WTC11 (cell line): ENCODE results near the gene SND1.

Experiments
- CBFB ChIP-seq: sonication (generic); formaldehyde crosslinking; IDR thresholded peaks from 2 replicates; pipeline ENCODE4 v1.8.1; 2022; ENCODE audit warnings: mild to moderate bottlenecking, low read depth, missing genetic modification reagents
- ESRRA ChIP-seq: sonication (generic); formaldehyde crosslinking; IDR thresholded peaks from 2 replicates; pipeline ENCODE4 v1.8.1; 2022; ENCODE audit warnings: mild to moderate bottlenecking, missing genetic modification reagents, borderline replicate concordance
- TF ChIP-seq, protein P1 (sequence below): sonication (generic); formaldehyde crosslinking; conservative IDR thresholded peaks from 2 replicates; pipeline ENCODE4 v1.8.1; 2022; ENCODE audit warnings: mild to moderate bottlenecking, missing genetic modification reagents
- TF ChIP-seq, protein P2 (sequence below): fragments of 200-600 bp; IDR thresholded peaks from 2 replicates; pipeline ENCODE4 v1.8.0; 2022; ENCODE audit warnings: antibody characterized with exemption
- TF ChIP-seq, protein P3 (sequence below): sonication (generic); formaldehyde crosslinking; IDR thresholded peaks from 2 replicates; pipeline ENCODE4 v1.8.1; 2023; ENCODE audit warnings: mild to moderate bottlenecking, missing genetic modification reagents, moderate library complexity
- TF ChIP-seq, protein P4 (sequence below): fragments of 250-450 bp; sonication (Bioruptor Pico); conservative IDR thresholded peaks from 2 replicates; pipeline ENCODE4 v1.9.0; 2021; ENCODE audit warnings: mild to moderate bottlenecking
- TF ChIP-seq, protein P5 (sequence below): sonication (generic); formaldehyde crosslinking; IDR thresholded peaks from 2 replicates; pipeline ENCODE4 v1.8.0; 2022; ENCODE audit warnings: missing genetic modification reagents
- TF ChIP-seq, protein P6 (sequence below): sonication (generic); formaldehyde crosslinking; IDR thresholded peaks from 2 replicates; pipeline ENCODE4 v1.8.1; 2022; ENCODE audit warnings: low read depth, mild to moderate bottlenecking, moderate library complexity, missing genetic modification reagents, borderline replicate concordance
- TF ChIP-seq, protein P7 (sequence below): sonication (generic); formaldehyde crosslinking; IDR thresholded peaks from 2 replicates; pipeline ENCODE4 v1.8.1; 2022; ENCODE audit warnings: missing genetic modification reagents, borderline replicate concordance

DNA sequence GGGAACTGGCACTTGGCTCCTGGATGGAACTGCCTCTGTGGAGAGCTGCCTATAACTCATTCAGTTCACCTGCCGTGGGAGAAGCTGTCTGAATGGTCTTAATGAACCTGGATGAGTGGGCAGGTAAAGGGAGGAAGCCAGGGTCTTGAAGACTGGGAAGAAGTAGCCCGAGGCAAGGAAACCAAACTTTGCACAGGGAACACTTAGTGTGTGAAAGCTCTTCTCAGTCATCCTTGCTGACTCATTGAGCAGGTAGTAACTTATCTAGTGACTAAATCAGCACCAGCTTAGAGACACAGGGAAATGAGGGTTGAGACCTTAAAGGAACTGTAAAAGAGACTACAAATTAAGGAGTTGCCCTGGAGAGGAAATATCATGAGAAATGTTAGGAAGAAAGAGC is 369.4 kb downstream of the SND1 start:
- TF ChIP-seq CBFB (no peak), ESRRA (CRISPR knock-in tag) (no peak)
- TF ChIP-seq, protein P1, sequence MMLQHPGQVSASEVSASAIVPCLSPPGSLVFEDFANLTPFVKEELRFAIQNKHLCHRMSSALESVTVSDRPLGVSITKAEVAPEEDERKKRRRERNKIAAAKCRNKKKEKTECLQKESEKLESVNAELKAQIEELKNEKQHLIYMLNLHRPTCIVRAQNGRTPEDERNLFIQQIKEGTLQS: no peak
- TF ChIP-seq, protein P2, sequence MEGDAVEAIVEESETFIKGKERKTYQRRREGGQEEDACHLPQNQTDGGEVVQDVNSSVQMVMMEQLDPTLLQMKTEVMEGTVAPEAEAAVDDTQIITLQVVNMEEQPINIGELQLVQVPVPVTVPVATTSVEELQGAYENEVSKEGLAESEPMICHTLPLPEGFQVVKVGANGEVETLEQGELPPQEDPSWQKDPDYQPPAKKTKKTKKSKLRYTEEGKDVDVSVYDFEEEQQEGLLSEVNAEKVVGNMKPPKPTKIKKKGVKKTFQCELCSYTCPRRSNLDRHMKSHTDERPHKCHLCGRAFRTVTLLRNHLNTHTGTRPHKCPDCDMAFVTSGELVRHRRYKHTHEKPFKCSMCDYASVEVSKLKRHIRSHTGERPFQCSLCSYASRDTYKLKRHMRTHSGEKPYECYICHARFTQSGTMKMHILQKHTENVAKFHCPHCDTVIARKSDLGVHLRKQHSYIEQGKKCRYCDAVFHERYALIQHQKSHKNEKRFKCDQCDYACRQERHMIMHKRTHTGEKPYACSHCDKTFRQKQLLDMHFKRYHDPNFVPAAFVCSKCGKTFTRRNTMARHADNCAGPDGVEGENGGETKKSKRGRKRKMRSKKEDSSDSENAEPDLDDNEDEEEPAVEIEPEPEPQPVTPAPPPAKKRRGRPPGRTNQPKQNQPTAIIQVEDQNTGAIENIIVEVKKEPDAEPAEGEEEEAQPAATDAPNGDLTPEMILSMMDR: no peak
- TF ChIP-seq, protein P3, sequence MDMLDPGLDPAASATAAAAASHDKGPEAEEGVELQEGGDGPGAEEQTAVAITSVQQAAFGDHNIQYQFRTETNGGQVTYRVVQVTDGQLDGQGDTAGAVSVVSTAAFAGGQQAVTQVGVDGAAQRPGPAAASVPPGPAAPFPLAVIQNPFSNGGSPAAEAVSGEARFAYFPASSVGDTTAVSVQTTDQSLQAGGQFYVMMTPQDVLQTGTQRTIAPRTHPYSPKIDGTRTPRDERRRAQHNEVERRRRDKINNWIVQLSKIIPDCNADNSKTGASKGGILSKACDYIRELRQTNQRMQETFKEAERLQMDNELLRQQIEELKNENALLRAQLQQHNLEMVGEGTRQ (CRISPR knock-in tag): no peak
- TF ChIP-seq, protein P4, sequence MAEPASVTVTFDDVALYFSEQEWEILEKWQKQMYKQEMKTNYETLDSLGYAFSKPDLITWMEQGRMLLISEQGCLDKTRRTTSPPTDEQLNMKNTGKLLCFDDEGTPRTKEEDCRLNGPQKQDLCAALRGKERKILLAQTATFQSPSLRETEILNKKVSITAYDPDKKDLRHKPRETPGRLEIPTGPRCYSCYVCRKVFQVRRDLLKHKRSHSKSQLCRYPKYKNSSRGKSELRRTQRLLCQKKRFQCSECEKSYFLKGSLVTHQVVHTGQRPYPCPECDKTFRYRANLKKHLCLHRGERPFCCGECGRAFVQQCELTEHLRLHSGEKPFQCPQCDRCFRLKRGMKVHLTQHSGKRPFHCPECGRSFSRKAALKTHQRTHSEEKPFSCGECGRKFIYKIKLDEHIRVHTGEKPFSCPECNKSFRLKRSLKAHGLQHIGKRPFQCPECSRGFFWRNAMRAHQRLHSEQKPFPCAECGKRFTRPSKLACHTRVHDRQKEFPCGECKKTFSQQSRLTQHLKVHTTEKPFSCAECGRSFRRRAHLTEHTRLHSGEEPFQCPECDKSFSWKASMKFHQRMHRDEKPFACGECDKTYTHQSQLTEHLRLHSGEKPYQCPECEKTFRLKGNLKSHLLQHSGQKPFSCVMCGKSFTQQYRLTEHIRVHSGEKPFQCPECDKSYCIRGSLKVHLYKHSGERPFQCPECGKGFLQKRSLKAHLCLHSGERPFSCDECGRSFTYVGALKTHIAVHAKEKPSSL: no peak
- TF ChIP-seq, protein P5, sequence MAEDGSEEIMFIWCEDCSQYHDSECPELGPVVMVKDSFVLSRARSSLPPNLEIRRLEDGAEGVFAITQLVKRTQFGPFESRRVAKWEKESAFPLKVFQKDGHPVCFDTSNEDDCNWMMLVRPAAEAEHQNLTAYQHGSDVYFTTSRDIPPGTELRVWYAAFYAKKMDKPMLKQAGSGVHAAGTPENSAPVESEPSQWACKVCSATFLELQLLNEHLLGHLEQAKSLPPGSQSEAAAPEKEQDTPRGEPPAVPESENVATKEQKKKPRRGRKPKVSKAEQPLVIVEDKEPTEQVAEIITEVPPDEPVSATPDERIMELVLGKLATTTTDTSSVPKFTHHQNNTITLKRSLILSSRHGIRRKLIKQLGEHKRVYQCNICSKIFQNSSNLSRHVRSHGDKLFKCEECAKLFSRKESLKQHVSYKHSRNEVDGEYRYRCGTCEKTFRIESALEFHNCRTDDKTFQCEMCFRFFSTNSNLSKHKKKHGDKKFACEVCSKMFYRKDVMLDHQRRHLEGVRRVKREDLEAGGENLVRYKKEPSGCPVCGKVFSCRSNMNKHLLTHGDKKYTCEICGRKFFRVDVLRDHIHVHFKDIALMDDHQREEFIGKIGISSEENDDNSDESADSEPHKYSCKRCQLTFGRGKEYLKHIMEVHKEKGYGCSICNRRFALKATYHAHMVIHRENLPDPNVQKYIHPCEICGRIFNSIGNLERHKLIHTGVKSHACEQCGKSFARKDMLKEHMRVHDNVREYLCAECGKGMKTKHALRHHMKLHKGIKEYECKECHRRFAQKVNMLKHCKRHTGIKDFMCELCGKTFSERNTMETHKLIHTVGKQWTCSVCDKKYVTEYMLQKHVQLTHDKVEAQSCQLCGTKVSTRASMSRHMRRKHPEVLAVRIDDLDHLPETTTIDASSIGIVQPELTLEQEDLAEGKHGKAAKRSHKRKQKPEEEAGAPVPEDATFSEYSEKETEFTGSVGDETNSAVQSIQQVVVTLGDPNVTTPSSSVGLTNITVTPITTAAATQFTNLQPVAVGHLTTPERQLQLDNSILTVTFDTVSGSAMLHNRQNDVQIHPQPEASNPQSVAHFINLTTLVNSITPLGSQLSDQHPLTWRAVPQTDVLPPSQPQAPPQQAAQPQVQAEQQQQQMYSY (CRISPR knock-in tag): no peak
- TF ChIP-seq, protein P6, sequence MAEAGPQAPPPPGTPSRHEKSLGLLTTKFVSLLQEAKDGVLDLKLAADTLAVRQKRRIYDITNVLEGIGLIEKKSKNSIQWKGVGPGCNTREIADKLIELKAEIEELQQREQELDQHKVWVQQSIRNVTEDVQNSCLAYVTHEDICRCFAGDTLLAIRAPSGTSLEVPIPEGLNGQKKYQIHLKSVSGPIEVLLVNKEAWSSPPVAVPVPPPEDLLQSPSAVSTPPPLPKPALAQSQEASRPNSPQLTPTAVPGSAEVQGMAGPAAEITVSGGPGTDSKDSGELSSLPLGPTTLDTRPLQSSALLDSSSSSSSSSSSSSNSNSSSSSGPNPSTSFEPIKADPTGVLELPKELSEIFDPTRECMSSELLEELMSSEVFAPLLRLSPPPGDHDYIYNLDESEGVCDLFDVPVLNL (CRISPR knock-in tag): no peak
- TF ChIP-seq, protein P7, sequence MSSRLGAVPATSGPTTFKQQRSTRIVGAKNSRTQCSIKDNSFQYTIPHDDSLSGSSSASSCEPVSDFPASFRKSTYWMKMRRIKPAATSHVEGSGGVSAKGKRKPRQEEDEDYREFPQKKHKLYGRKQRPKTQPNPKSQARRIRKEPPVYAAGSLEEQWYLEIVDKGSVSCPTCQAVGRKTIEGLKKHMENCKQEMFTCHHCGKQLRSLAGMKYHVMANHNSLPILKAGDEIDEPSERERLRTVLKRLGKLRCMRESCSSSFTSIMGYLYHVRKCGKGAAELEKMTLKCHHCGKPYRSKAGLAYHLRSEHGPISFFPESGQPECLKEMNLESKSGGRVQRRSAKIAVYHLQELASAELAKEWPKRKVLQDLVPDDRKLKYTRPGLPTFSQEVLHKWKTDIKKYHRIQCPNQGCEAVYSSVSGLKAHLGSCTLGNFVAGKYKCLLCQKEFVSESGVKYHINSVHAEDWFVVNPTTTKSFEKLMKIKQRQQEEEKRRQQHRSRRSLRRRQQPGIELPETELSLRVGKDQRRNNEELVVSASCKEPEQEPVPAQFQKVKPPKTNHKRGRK (CRISPR knock-in tag): no peak
